ENCODE measurements around the gene PCDHA2.
"Not testable (repeated sequence)": the region's sequence is repeated elsewhere in the genome, so short reads cannot be mapped to it uniquely, and the experiment has no call there.

PCDHA2 gene

GRCh38 chr5:140833993-140834392 lies 39.3 kb downstream of the PCDHA2 start, which contains the start of gene PCDHA7:
PCDHA7 (plus strand) TSS chr5:140834269; CDS start chr5:140834384, 115 bp downstream.
- Histone ChIP-seq H3K9me3 (ENCODE audit: insufficient read depth, low read length) (no peaks in the 10 kb centered on the region), H2AFZ (ENCODE audit: low read depth, low read length, severe bottlenecking) (no peak within 1 kb of the TSS), H3K27ac (ENCODE audit: low read depth, low read length) (no peak within 1 kb of the TSS), H4K20me1 (ENCODE audit: low read depth, low read length) (no peaks in the 10 kb centered on the region), H3K36me3 (ENCODE audit: low read length) (no peaks in the 10 kb centered on the region), H3K9me2 (replicated peaks; ENCODE audit: insufficient read depth, low read length) (no peaks in the 10 kb centered on the region), H3K4me2 (ENCODE audit: low read depth, low read length, poor library complexity, severe bottlenecking) (no peak within 1 kb of the TSS), H3K9ac (ENCODE audit: low read length) (no peak within 1 kb of the TSS), H3K27me3 (ENCODE audit: low read length) (no peaks in the 10 kb centered on the region), H3K79me2 (ENCODE audit: insufficient read depth, low read length) (no peaks in the 10 kb centered on the region), H3K4me3 (ENCODE audit: insufficient read depth, low read length, poor library complexity, severe bottlenecking) (no peak within 1 kb of the TSS), H3F3A (ENCODE audit: insufficient read depth) (no peaks in the 10 kb centered on the region)
- TF ChIP-seq EZH2phosphoT487 (conservative IDR thresholded peaks at IDR 0.05; ENCODE audit: low read length) (no peak), CTCF (IDR thresholded peaks at IDR 0.05; ENCODE audit: insufficient read depth, low read length, poor library complexity, severe bottlenecking) (no peak)

GRCh38 chr5:140834439-140835008 lies 39.9 kb downstream of the PCDHA2 start:
- not testable (repeated sequence) for H3K27ac ChIP-seq (ENCODE audit: low read depth, low read length); H2AFZ ChIP-seq (ENCODE audit: low read depth, low read length, severe bottlenecking)

GRCh38 chr5:140835622-140836510 lies 41.2 kb downstream of the PCDHA2 start:
- Histone ChIP-seq H3K27me3 (ENCODE audit: low read length) (no peaks in the 10 kb centered on the region), H3K9me3 (ENCODE audit: insufficient read depth, low read length) (no peaks in the 10 kb centered on the region), H3K4me3 (ENCODE audit: insufficient read depth, low read length, poor library complexity, severe bottlenecking) (no peak overlapping the region), H3K9me2 (replicated peaks; ENCODE audit: insufficient read depth, low read length) (no peaks in the 10 kb centered on the region), H3K79me2 (ENCODE audit: insufficient read depth, low read length) (no peaks in the 10 kb centered on the region), H3F3A (ENCODE audit: insufficient read depth) (no peaks in the 10 kb centered on the region), H2AFZ (ENCODE audit: low read depth, low read length, severe bottlenecking) (no peak overlapping the region), H3K36me3 (ENCODE audit: low read length) (no peaks in the 10 kb centered on the region), H3K27ac (ENCODE audit: low read depth, low read length) (no peak overlapping the region), H4K20me1 (ENCODE audit: low read depth, low read length) (no peaks in the 10 kb centered on the region), H3K9ac (ENCODE audit: low read length) (no peak overlapping the region), H3K4me2 (ENCODE audit: low read depth, low read length, poor library complexity, severe bottlenecking) (no peak overlapping the region)
- TF ChIP-seq CTCF (IDR thresholded peaks at IDR 0.05; ENCODE audit: insufficient read depth, low read length, poor library complexity, severe bottlenecking) (no peak), EZH2phosphoT487 (conservative IDR thresholded peaks at IDR 0.05; ENCODE audit: low read length) (no peak)

More at GRCh38 chr5:140834439-140835008, 39.9 kb downstream of the PCDHA2 start:
- not testable (repeated sequence) for H3F3A ChIP-seq (ENCODE audit: insufficient read depth); H3K9me2 ChIP-seq (replicated peaks; ENCODE audit: insufficient read depth, low read length); H3K4me3 ChIP-seq (ENCODE audit: insufficient read depth, low read length, poor library complexity, severe bottlenecking); H4K20me1 ChIP-seq (ENCODE audit: low read depth, low read length); H3K9me3 ChIP-seq (ENCODE audit: insufficient read depth, low read length); H3K27me3 ChIP-seq (ENCODE audit: low read length); H3K4me2 ChIP-seq (ENCODE audit: low read depth, low read length, poor library complexity, severe bottlenecking); H3K36me3 ChIP-seq (ENCODE audit: low read length); H3K9ac ChIP-seq (ENCODE audit: low read length); H3K79me2 ChIP-seq (ENCODE audit: insufficient read depth, low read length)
